Panc1 (cell line): ENCODE data around the gene S100A10.

Experiments
- CTCF ChIP-seq: fragments of 450-650 bp; IDR thresholded peaks from 2 replicates; pipeline ENCODE4 v1.5.1; 2017; ENCODE audit warnings: mild to moderate bottlenecking
- POLR2AphosphoS5 ChIP-seq: IDR thresholded peaks from 2 replicates; pipeline ENCODE4 v1.6.1; 2012; ENCODE audit warnings: mild to moderate bottlenecking, low read depth, low read length, moderate library complexity

- TF ChIP-seq POLR2AphosphoS5 (no peak), CTCF (no peak)
Observed at GRCh38 chr1:152020849-152021248, 27.2 kb upstream of the S100A10 start.
